Measurements from ENCODE around the gene ENO3. TPM values are rescaled to one million over a fixed set of nuclear protein-coding genes. Genes with fewer than 3 reads are reported as not detected.

Gene ENO3
- polyA plus RNA-seq, 1 of the 3 experiments (the other 2 are of a cell fraction), result 29.2 TPM

GRCh38 chr17:4928881-4929280 is 22.0 kb upstream of the ENO3 start:
- H3K4me3 ChIP-seq (ENCODE audit: low read depth in 2 of 2, low read length in 1 of 2), result no peak overlapping the region
- no peak overlapping the region for H3K9ac ChIP-seq
- TF ChIP-seq RCOR1 (IDR thresholded peaks at IDR 0.05; ENCODE audit: low read length) (no peak), GATA2 (CRISPR knock-in tag; IDR thresholded peaks at IDR 0.05) (no peak), FOSL2 (IDR thresholded peaks at IDR 0.05; ENCODE audit: borderline replicate concordance, low read depth) (no peak), SIN3A (IDR thresholded peaks at IDR 0.05; ENCODE audit: borderline replicate concordance, low read depth, low read length) (no peak), EZH2phosphoT487 (IDR thresholded peaks at IDR 0.05; ENCODE audit: borderline replicate concordance, low read depth) (no peak), POLR2AphosphoS5 (IDR thresholded peaks at IDR 0.05; ENCODE audit: low read depth, low read length) (no peak), RFX5 (IDR thresholded peaks at IDR 0.05; ENCODE audit: low read length) (no peak), CTCF (IDR thresholded peaks at IDR 0.05) (no peak), EP300 (IDR thresholded peaks at IDR 0.05; ENCODE audit: borderline replicate concordance in 1 of 2, low read depth in 1 of 2, low read length in 1 of 2) (no peak)
- no peaks in the 10 kb centered on the region for H3K27me3 ChIP-seq (ENCODE audit: insufficient read depth)
- no peaks in the 10 kb centered on the region for H3K9me2 ChIP-seq
- ChIA-PET CTCF (interaction anchor here (1.3 to 1.5 kb wide), 2 partner anchors 9 to 20 kb away, joined by 5 read pairs; no protein-coding TSS in a partner anchor), POLR2A (no interaction called here)
- no peaks in the 10 kb centered on the region for H3K79me2 ChIP-seq (ENCODE audit: insufficient read depth)
- H3K36me3 ChIP-seq (replicated peaks in 1 of 2; ENCODE audit: control insufficient read depth in 1 of 2, insufficient read depth in 2 of 2, low read length in 1 of 2), result peaks cover 0 to 4% of the 10 kb centered on the region in 2 experiments
- H3K4me2 ChIP-seq, result no peak overlapping the region
- DNase-seq, result no peak
- WGBS (ENCODE audit: low lambda C conversion rate), result 98% methylated on average over 18 of the region's 18 CpGs
- H3F3A ChIP-seq (replicated peaks; ENCODE audit: insufficient read depth), result no peaks in the 10 kb centered on the region
- H3K27ac ChIP-seq (ENCODE audit: low read depth in 2 of 2, low read length in 1 of 2), result no peak overlapping the region
- H3K4me1 ChIP-seq (ENCODE audit: control insufficient read depth in 1 of 2, insufficient read depth in 2 of 2, low read depth in 1 of 2, low read length in 1 of 2), result peaks cover 0 to under 1% of the 10 kb centered on the region in 2 experiments; a peak in 1 of 4 replicates
- no peaks in the 10 kb centered on the region for H3K9me3 ChIP-seq
- H4K20me1 ChIP-seq (ENCODE audit: insufficient read depth), result no peaks in the 10 kb centered on the region
- no peak overlapping the region for H2AFZ ChIP-seq (ENCODE audit: low read depth)

GRCh38 chr17:4931963-4932362 is 19.0 kb upstream of the ENO3 start, which contains the start of gene GP1BA:
Gene GP1BA, plus strand, starts transcription at chr17:4932277. Its CDS starts 328 bp downstream, at chr17:4932605.
- POLR2A ChIA-PET, result no interaction called here
- Histone ChIP-seq H3K36me3 (replicated peaks in 1 of 2; ENCODE audit: control insufficient read depth in 1 of 2, insufficient read depth in 2 of 2, low read length in 1 of 2) (peaks cover 6% of the 10 kb centered on the region in 2 experiments), H3K9me2 (no peaks in the 10 kb centered on the region), H3K27ac (ENCODE audit: low read depth in 2 of 2, low read length in 1 of 2) (no peak within 1 kb of the TSS), H3K4me1 (ENCODE audit: control insufficient read depth in 1 of 2, insufficient read depth in 2 of 2, low read depth in 1 of 2, low read length in 1 of 2) (peaks cover 0 to 9% of the 10 kb centered on the region in 2 experiments; a peak in 2 of 4 replicates), H3K27me3 (ENCODE audit: insufficient read depth) (no peaks in the 10 kb centered on the region), H4K20me1 (ENCODE audit: insufficient read depth) (no peaks in the 10 kb centered on the region), H3K9me3 (no peaks in the 10 kb centered on the region), H3K79me2 (ENCODE audit: insufficient read depth) (no peaks in the 10 kb centered on the region), H3K9ac (no peak within 1 kb of the TSS), H3K4me2 (no peak within 1 kb of the TSS), H3F3A (replicated peaks; ENCODE audit: insufficient read depth) (no peaks in the 10 kb centered on the region), H3K4me3 (ENCODE audit: low read depth in 2 of 2, low read length in 1 of 2) (no peak within 1 kb of the TSS), H2AFZ (ENCODE audit: low read depth) (no peak within 1 kb of the TSS)
- CTCF ChIA-PET, result interaction anchor here (1.6 to 1.9 kb wide), 2 partner anchors 55 to 142 kb away, joined by 3 to 6 read pairs; partner anchors contain the start of gene CAMTA2
- DNase-seq, result no peak
- 88% methylated on average over 14 of the region's 14 CpGs for WGBS (ENCODE audit: low lambda C conversion rate)
- TF ChIP-seq NFIC (IDR thresholded peaks at IDR 0.05; ENCODE audit: borderline replicate concordance), result no peak
- no peak for TF ChIP-seq RAD21 (IDR thresholded peaks at IDR 0.05; ENCODE audit: low read length)
- TF ChIP-seq SMC3 (IDR thresholded peaks at IDR 0.05; ENCODE audit: low read depth, low read length), result no peak
- TF ChIP-seq GABPA (IDR thresholded peaks at IDR 0.05; ENCODE audit: low read depth), result no peak
- no peak for TF ChIP-seq RXRA (IDR thresholded peaks at IDR 0.05; ENCODE audit: borderline replicate concordance, low read depth)
- TF ChIP-seq PBX3 (IDR thresholded peaks at IDR 0.05), result no peak
- no peak for TF ChIP-seq SIN3A (IDR thresholded peaks at IDR 0.05; ENCODE audit: borderline replicate concordance, low read depth, low read length)
- TF ChIP-seq TEAD4 (IDR thresholded peaks at IDR 0.05; ENCODE audit: borderline replicate concordance, insufficient read depth), result no peak
- TF ChIP-seq CHD2 (IDR thresholded peaks at IDR 0.05; ENCODE audit: low read length, partially characterized antibody), result no peak
- TF ChIP-seq USF1 (IDR thresholded peaks at IDR 0.05; ENCODE audit: borderline replicate concordance, low read depth), result no peak
- no peak for TF ChIP-seq ZBTB33 (IDR thresholded peaks at IDR 0.05; ENCODE audit: borderline replicate concordance, low read depth)
- no peak for TF ChIP-seq TAF1 (IDR thresholded peaks at IDR 0.05; ENCODE audit: borderline replicate concordance, low read depth, low read length)
- TF ChIP-seq MAX (IDR thresholded peaks at IDR 0.05; ENCODE audit: low read depth), result no peak
- no peak for TF ChIP-seq EP300 (IDR thresholded peaks at IDR 0.05; ENCODE audit: borderline replicate concordance in 1 of 2, low read depth in 1 of 2, low read length in 1 of 2)
- TF ChIP-seq TCF12 (IDR thresholded peaks at IDR 0.05), result no peak
- TF ChIP-seq MEF2A (IDR thresholded peaks at IDR 0.05; ENCODE audit: borderline replicate concordance, low read depth), result no peak
